Heart left ventricle (tissue), 16 donors: ENCODE results near the gene SLC35B4. TPM values are rescaled to one million over a fixed set of nuclear protein-coding genes. Genes with fewer than 3 reads are reported as not detected.
"Not testable (repeated sequence)": the region's sequence is repeated elsewhere in the genome, so short reads cannot be mapped to it uniquely, and the experiment has no call there.

Experiments
- ATAC-seq, 4 donors: fragments of 200-7000 bp; cut with Tn5 transposase; one replicate each; pipeline ENCODE4 v1.9.1; 2020 to 2022; ENCODE audit warnings: moderate library complexity in 4 of 4, mild to moderate bottlenecking in 3 of 4, moderate number of reproducible peaks in 1 of 4
- DNase-seq, 5 donors: peaks; one replicate each; pipeline ENCODE4 v3.0.0-alpha.2; 2020
- H3K27ac ChIP-seq, 12 donors: fragments of 200-600 bp; sonication (generic) in 4 of 12; one replicate each; pipeline versions ENCODE4 v1.5.0 to v1.8.0; 2016 to 2022; ENCODE audit warnings: mild to moderate bottlenecking in 2 of 12
- H3K27me3 ChIP-seq, 9 donors: fragments of 200-600 bp; sonication (generic) in 2 of 9; one replicate each; pipeline versions ENCODE4 v1.5.1 to v1.8.0; 2016 to 2022; ENCODE audit warnings: mild to moderate bottlenecking in 3 of 9
- H3K36me3 ChIP-seq, 9 donors: fragments of 200-600 bp; sonication (generic) in 2 of 9; one replicate each; pipeline versions ENCODE4 v1.5.0 to v1.8.0; 2018 to 2022; ENCODE audit warnings: mild to moderate bottlenecking in 2 of 9
- H3K4me1 ChIP-seq, 12 donors: fragments of 200-600 bp; sonication (generic) in 4 of 12; one replicate each; pipeline versions ENCODE4 v1.5.0 to v1.8.0; 2016 to 2022; ENCODE audit warnings: mild to moderate bottlenecking in 3 of 12
- H3K4me3 ChIP-seq, 12 donors: fragments of 200-600 bp; sonication (generic) in 4 of 12; one replicate each; pipeline versions ENCODE4 v1.5.0 to v1.8.0; 2017 to 2022; ENCODE audit warnings: mild to moderate bottlenecking in 9 of 12, moderate library complexity in 4 of 12
- H3K9me3 ChIP-seq, 12 donors: fragments of 200-600 bp; sonication (generic) in 4 of 12; one replicate each; pipeline versions ENCODE4 v1.5.0 to v1.8.0; 2016 to 2022; ENCODE audit warnings: mild to moderate bottlenecking in 1 of 12
- POLR2A ChIP-seq, 2 donors: fragments of 450-650 bp; IDR thresholded peaks; one replicate each; pipeline ENCODE4 v1.6.1; 2017; ENCODE audit warnings: antibody characterized with exemption in 2 of 2, mild to moderate bottlenecking in 2 of 2, moderate library complexity in 2 of 2
- WGBS, 4 donors: extraction: QIAGEN DNeasy Blood & Tissue Kit in 2 of 4; methylation state at CpG; one replicate each; pipeline versions ENCODE4 v1.1.5 to v1.1.7; 2013 to 2018; 5-methylcytosine and 5-hydroxymethylcytosine counted together
- intact Hi-C, 10 donors: fragments of 100-400 bp; cut with DNase I; formaldehyde crosslinking; loops; one replicate each; pipeline versions ENCODE4 v1.11.1 to v1.14.2; 2022
- polyA plus RNA-seq, 2 donors: library from polyadenylated mRNA; stranded (reverse); fragments of 200-250 nt; gene quantifications; one replicate each; pipeline ENCODE4 v1.2.3, GENCODE V29; 2013
- total RNA-seq, 9 donors: library from RNA; depleted of rRNA in 2 of 9; stranded (reverse); fragments of >200 nt in 2 of 9; fragmentation: NEBNext Ultra II Directional in 3 of 9; extraction: Animal tissue kit (Norgen Biotek cat#: 25700) in 3 of 9; gene quantifications; one replicate each; pipeline versions ENCODE4 v1.1.0 to v1.2.4, GENCODE V29; 2016 to 2023
- TF ChIP-seq, protein P1 (sequence below), 12 donors: fragments of 200-600 bp; sonication (generic) in 4 of 12; IDR thresholded peaks; one replicate each; pipeline versions ENCODE4 v1.5.0 to v1.8.0; 2018 to 2022; ENCODE audit warnings: antibody characterized with exemption in 12 of 12, mild to moderate bottlenecking in 5 of 12
- donor health status: ischemic (EF 13 %, LVEDD 7.1; RV severe dilation, severe dysfunction).
- donor health status: healthy with polysubstance abuse.
- donor health status: DM: no; HTN: yes; CAD: no.
- donor health status: DM: no; HTN: no; CAD: no.
- donor health status: ischemic (EF 25% LVEDD 6.9; RV normal size, moderate dysfunction).
- donor health status: ischemic (EF 25% LVEDD 5.7; RV mildly dilated, moderate dysfunction).
- donor health status: healthy.
- donor health status: DM: yes; HTN: yes; CAD: no.
- donor health status: ischemic (EF 35%, LVEDD 5.7; RV mildly dilated, moderate dysfunction).
- donor health status: nonischemic (EF 11% LVEDD 7.7; RV severe dilation, severe dysfunction).
- donor health status: DM: yes; HTN: yes; CAD: no.
- donor health status: PGD.
- donor health status: ischemic (EF 29% LVEDD 5.4; RV normal size, mild dysfunction).
- donor health status: nonischemic (EF 23%, LVEDD 6.1; RV moderate dilation, normal function).

SLC35B4 gene
- total and polyA plus RNA-seq, 11 donors, result 2.6 to 8.6 (median 5.4) TPM

DNA sequence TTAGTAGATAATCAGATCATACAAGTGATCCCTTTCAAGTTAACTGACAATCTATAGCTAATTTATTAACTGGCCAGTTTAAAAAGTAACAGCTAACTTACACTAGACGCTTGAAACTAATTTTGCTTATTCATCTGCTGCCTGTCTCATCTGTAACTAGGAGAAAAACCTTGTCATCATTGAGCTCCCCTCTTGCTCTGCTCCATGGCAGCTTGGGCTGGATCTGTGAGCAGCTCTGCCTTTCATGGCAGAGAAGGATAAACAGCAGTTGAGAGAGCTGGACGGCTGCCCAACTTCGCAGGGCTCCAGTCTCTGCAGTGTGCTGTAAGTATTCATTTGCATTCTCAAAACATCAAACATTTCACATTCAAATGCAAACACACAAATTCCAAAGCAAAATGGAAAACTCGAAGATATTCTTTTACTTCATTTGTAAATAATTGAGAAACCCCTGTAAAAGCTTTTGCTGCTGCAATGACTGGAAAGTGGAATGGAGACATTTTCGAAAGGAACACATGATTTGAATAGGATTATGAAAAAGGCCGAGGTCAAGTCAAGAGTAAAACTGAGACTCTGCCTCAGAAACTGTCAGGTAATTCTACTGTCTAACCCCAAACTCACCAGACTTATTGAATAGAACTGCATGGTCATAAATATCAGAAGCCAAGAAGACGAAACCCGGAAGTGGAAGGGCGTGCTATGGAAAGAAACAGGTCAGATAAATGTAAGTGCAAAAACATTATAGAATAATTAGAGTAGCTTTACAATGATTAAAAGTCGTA lies 17.6 kb downstream of the SLC35B4 start:
- peak in 2 of 4 donors; percentile 68 to 74 for ATAC-seq
- 67 to 74% (median 69%) methylated on average over 10 of the region's 10 CpGs for WGBS, 4 donors
- TF ChIP-seq POLR2A (IDR thresholded peaks at IDR 0.05), result no peak
- Histone ChIP-seq H3K4me1 (no peaks in the 10 kb centered on the region), H3K9me3 (no peaks in the 10 kb centered on the region), H3K4me3 (no peak overlapping the region), H3K36me3 (peaks cover 0 to 99% (median 78%) of the 10 kb centered on the region in 9 donors), H3K27me3 (no peaks in the 10 kb centered on the region), H3K27ac (peak overlapping the region in 1 of 12 donors; percentile 43)
- DNase-seq, result peak in 3 of 5 donors; percentile 17 to 55 (median 22)
- intact Hi-C loops, result no loop called here

DNA sequence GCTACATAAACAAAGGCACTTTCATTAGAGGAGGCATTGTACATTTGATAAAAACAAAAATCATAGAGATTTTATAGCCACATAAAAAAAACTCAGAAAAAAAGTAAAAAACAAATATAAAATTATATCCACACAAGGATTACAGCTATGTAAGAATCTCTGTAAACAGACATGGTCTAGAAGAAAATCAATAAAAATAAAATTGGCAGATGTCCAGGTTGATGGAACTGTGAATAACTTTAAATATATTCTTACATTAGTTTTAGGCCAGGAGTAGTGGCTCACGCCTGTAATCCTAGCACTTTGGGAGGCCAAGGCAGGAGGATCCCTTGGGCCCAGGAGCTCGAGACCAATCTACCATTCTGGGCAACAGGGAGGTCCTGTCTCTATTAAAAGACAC lies 19.2 kb downstream of the SLC35B4 start:
- Histone ChIP-seq H3K36me3 (peaks cover 0 to 91% (median 71%) of the 10 kb centered on the region in 9 donors), H3K9me3 (no peaks in the 10 kb centered on the region), H3K27ac (peak overlapping the region in 1 of 12 donors; percentile 43), H3K4me1 (peaks cover 0 to 8% (median 0%) of the 10 kb centered on the region in 12 donors), H3K4me3 (no peak overlapping the region), H3K27me3 (no peaks in the 10 kb centered on the region)
- 94 to 100% (median 95%) methylated on average over 2 of the region's 2 CpGs for WGBS, 4 donors
- intact Hi-C loops, result no loop called here
- ATAC-seq (no peak), DNase-seq (no peak)
- TF ChIP-seq, protein P1, sequence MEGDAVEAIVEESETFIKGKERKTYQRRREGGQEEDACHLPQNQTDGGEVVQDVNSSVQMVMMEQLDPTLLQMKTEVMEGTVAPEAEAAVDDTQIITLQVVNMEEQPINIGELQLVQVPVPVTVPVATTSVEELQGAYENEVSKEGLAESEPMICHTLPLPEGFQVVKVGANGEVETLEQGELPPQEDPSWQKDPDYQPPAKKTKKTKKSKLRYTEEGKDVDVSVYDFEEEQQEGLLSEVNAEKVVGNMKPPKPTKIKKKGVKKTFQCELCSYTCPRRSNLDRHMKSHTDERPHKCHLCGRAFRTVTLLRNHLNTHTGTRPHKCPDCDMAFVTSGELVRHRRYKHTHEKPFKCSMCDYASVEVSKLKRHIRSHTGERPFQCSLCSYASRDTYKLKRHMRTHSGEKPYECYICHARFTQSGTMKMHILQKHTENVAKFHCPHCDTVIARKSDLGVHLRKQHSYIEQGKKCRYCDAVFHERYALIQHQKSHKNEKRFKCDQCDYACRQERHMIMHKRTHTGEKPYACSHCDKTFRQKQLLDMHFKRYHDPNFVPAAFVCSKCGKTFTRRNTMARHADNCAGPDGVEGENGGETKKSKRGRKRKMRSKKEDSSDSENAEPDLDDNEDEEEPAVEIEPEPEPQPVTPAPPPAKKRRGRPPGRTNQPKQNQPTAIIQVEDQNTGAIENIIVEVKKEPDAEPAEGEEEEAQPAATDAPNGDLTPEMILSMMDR (IDR thresholded peaks at IDR 0.05), result no peak
- no peak for TF ChIP-seq POLR2A (IDR thresholded peaks at IDR 0.05)

DNA sequence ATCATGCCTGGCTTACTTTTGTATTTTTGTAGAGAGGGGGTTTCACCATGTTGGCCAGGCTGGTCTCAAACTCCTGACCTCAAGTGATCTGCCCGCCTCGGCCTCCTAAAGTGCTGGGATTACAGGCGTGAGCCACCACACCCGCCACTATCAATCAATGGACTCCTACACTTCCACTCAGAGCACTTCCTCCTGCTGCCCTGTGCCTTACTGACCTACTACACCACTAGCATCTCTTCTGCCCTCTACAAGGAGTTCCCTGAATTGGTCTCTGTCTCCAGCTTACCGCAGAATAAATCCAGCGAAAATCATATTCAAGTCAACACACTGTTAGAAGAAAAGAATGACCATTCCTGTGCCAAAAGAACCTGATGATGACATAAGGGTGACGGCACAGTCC lies 20.7 kb downstream of the SLC35B4 start:
- H3K27ac ChIP-seq, H3K4me3 ChIP-seq, intact Hi-C loops, H3K9me3 ChIP-seq, ATAC-seq, DNase-seq, H3K4me1 ChIP-seq, H3K27me3 ChIP-seq: not testable (repeated sequence)
- H3K36me3 ChIP-seq, result peaks cover 0 to 89% (median 70%) of the 10 kb centered on the region in 9 donors
- WGBS, 4 donors, result 77 to 91% (median 87%) methylated on average over 7 of the region's 7 CpGs

DNA sequence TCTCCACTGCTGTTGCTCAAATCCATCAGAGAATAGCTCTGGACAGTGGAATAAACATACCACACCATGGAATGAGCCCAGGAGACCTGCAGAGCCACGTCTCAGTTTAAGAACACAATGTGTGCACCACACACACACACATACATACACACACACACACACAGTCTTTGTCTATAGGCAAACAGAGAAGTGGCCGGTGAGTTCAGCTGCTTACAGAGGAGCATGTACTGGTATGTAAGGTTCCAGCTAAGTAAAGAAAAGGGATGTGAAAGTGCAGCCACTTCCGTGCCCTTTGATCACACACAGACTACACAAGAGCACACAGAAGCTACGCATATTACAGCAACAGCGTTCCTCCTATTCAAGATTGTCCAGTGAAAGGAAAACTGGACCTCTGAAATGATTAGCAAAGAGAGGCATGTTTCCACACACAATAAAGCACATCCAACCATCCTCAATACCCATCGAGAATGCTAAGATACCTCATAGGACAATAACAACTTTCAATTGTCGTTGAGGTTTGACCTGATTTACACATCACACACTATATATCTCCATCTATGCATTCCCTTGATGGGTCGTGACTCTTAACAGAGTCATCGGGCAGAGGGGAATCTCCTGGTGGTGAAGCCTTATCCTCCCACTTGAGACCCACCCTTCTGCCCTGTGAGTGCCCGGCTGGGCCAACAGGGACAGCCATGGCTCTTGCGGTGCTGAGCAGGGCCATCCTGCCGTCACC lies 23.6 kb downstream of the SLC35B4 start:
- Histone ChIP-seq H3K9me3 (no peaks in the 10 kb centered on the region), H3K4me3 (no peak overlapping the region), H3K4me1 (peaks cover 0 to 8% (median 0%) of the 10 kb centered on the region in 12 donors), H3K36me3 (peaks cover 0 to 63% (median 44%) of the 10 kb centered on the region in 9 donors), H3K27ac (no peak overlapping the region), H3K27me3 (no peaks in the 10 kb centered on the region)
- no peak for TF ChIP-seq POLR2A (IDR thresholded peaks at IDR 0.05)
- TF ChIP-seq, protein P1 (IDR thresholded peaks at IDR 0.05), result no peak
- peak in 3 of 5 donors; percentile 7 to 30 (median 23) for DNase-seq
- ATAC-seq, result peak; percentile 47 to 84 (median 67)
- intact Hi-C loops, result no loop called here
- WGBS, 4 donors, result 88 to 92% (median 90%) methylated on average over 12 of the region's 12 CpGs

DNA sequence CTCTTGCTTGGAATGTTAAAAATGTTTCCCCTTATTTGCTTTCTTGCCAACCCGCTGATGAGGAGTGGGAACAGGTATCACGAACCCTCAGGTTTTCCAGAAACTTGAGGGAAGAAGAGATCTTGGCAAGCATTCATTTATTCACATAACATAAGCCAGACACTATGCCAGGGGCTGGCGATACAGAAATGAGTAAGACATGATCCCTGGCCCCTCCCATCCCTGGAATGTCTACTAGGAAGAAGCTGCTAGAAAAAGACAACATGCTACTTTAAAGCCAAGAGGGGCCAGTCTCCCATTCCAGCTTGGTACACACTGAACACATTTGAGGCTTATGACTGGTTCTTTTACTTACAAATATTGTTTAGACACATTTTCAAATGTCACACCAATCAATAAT lies 26.4 kb downstream of the SLC35B4 start:
- DNase-seq (no peak), ATAC-seq (no peak)
- intact Hi-C loops, result no loop called here
- no peaks in the 10 kb centered on the region for H3K9me3 ChIP-seq
- H3K4me1 ChIP-seq, result peaks cover 0 to 8% (median 0%) of the 10 kb centered on the region in 12 donors
- TF ChIP-seq, protein P1 (IDR thresholded peaks at IDR 0.05), result no peak
- no peak for TF ChIP-seq POLR2A (IDR thresholded peaks at IDR 0.05)
- no peak overlapping the region for H3K4me3 ChIP-seq
- 77 to 85% (median 83%) methylated on average over 3 of the region's 3 CpGs for WGBS, 4 donors
- H3K27me3 ChIP-seq, result no peaks in the 10 kb centered on the region
- no peak overlapping the region for H3K27ac ChIP-seq
- peaks cover 0 to 35% (median 21%) of the 10 kb centered on the region in 9 donors for H3K36me3 ChIP-seq
